HepG2 (cell line): Measurements from ENCODE around the gene PSD. TPM values are rescaled to one million over a fixed set of nuclear protein-coding genes. Genes with fewer than 3 reads are reported as not detected.

ENCODE experiments used
- ARNT ChIP-seq: fragments of 450-650 bp; IDR thresholded peaks from 2 replicates; pipeline ENCODE4 v1.6.1; 2017
- DNMT3B ChIP-seq: conservative IDR thresholded peaks from 2 replicates; pipeline ENCODE4 v1.6.1; 2016; ENCODE audit warnings: missing biosample characterization, control low read depth
- ERF ChIP-seq: IDR thresholded peaks from 2 replicates; pipeline ENCODE4 v1.6.1; 2018; ENCODE audit warnings: missing biosample characterization, missing genetic modification reagents
- HMG20B ChIP-seq: conservative IDR thresholded peaks from 2 replicates; pipeline ENCODE4 v1.6.1; 2016; ENCODE audit warnings: missing genetic modification reagents, missing compliant biosample characterization
- MAFG ChIP-seq: sonication (generic); formaldehyde crosslinking; IDR thresholded peaks from 2 replicates; pipeline ENCODE4 v1.5.1; 2020; ENCODE audit warnings: mild to moderate bottlenecking, missing genetic modification reagents
- MEIS2 ChIP-seq: sonication (generic); formaldehyde crosslinking; IDR thresholded peaks from 2 replicates; pipeline ENCODE4 v1.9.0; 2021; ENCODE audit warnings: mild to moderate bottlenecking, missing genetic modification reagents
- NBN ChIP-seq: fragments of 450-650 bp; conservative IDR thresholded peaks from 2 replicates; pipeline ENCODE4 v1.6.1; 2017
- NCOR1 ChIP-seq: fragments of 200-600 bp; sonication (generic); IDR thresholded peaks from 2 replicates; pipeline ENCODE4 v1.7.0; 2017; ENCODE audit warnings: antibody characterized with exemption, low read length, borderline replicate concordance
- ZFP36L1 ChIP-seq: sonication (generic); formaldehyde crosslinking; IDR thresholded peaks from 2 replicates; pipeline ENCODE4 v1.8.0; 2022; ENCODE audit warnings: mild to moderate bottlenecking, missing genetic modification reagents, moderate library complexity
- ZNF564 ChIP-seq: sonication (generic); formaldehyde crosslinking; IDR thresholded peaks from 2 replicates; pipeline ENCODE4 v1.8.1; 2023; ENCODE audit warnings: mild to moderate bottlenecking, missing genetic modification reagents
- ZNF75D ChIP-seq: sonication (generic); formaldehyde crosslinking; IDR thresholded peaks from 2 replicates; pipeline ENCODE4 v1.8.1; 2023; ENCODE audit warnings: missing genetic modification reagents, mild to moderate bottlenecking, borderline replicate concordance
- ZZZ3 ChIP-seq: sonication (generic); formaldehyde crosslinking; IDR thresholded peaks from 2 replicates; pipeline ENCODE4 v1.4.0; 2020; ENCODE audit warnings: missing genetic modification reagents, mild to moderate bottlenecking, borderline replicate concordance
- polyA plus RNA-seq, 8 experiments: library from polyadenylated mRNA; depleted of rRNA in 3 of 8; stranded (reverse) in 7 of 8; unstranded in 1 of 8; fragments of >200 nt; fragmentation: Illumina TruSeq in 4 of 8; extraction: Trizol in 4 of 8; gene quantifications; 2 replicates each; pipeline versions ENCODE4 v1.2.1 to v1.2.3, GENCODE V29; 2011 to 2016; ENCODE audit warnings: low read depth in 4 of 8, missing spikeins in 1 of 8, mixed read lengths in 1 of 8; ENCODE audit not compliant: insufficient read depth in 1 of 8
- total RNA-seq, 5 experiments: library from RNA; depleted of rRNA; stranded (reverse); fragments of >200 nt; fragmentation: Illumina TruSeq; extraction: Trizol; gene quantifications; 2 replicates each; pipeline ENCODE4 v1.2.3, GENCODE V29; 2016; ENCODE audit warnings: low read depth in 1 of 5
- TF ChIP-seq, protein P1 (sequence below): sonication (generic); formaldehyde crosslinking; IDR thresholded peaks from 2 replicates; pipeline ENCODE4 v1.9.0; 2021; ENCODE audit warnings: missing genetic modification reagents, borderline replicate concordance
- TF ChIP-seq, protein P2 (sequence below): IDR thresholded peaks from 2 replicates; pipeline ENCODE4 v1.6.1; 2016; ENCODE audit warnings: low read depth, control low read depth
- TF ChIP-seq, protein P3 (sequence below): sonication (generic); formaldehyde crosslinking; IDR thresholded peaks from 2 replicates; pipeline ENCODE4 v1.5.1; 2020; ENCODE audit warnings: missing genetic modification reagents, mild to moderate bottlenecking, borderline replicate concordance
- TF ChIP-seq, protein P4 (sequence below): sonication (generic); formaldehyde crosslinking; IDR thresholded peaks from 2 replicates; pipeline ENCODE4 v1.4.0; 2020; ENCODE audit warnings: mild to moderate bottlenecking, missing genetic modification reagents

Gene PSD
- total and polyA plus RNA-seq, 2 of the 13 experiments (the other 11 are each of a cell fraction or from before 2014, with no cell fraction given) = 0.35 to 0.58 TPM

DNA sequence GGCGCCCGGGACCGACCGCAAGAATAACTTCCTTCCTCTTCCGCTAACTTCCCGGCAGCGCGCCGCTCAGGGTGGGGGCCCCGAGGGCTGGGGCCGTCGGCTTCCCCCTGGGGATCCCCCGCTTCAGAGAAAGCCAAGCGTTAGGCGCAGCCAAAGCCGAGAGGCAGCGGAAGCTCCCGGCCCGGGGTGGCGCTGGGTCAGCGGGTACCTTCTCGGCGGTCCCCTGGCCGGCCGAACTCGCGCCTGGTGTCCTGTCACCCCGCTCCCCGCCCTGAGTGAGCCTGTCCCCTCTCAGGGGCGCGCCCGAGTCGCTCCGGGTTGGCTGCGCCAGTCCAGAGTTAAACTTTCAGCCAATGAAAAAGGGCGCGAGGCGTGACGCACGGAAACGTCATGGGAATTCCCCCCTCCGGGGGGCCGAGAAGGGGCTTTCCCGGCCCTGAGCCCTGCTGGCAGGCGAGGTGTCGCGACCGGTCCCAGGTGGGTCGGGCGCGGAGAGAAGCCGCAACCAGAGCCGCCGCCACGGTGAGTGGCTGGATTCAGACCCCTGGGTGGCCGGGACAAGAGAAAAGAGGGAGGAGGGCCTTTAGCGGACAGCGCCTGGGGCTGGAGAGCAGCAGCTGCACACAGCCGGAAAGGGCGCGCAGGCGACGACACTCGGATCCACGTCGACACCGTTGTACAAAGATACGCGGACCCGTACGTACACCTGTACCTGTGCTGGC lies 24.3 kb downstream of the PSD start (continued):
- TF ChIP-seq, protein P1, sequence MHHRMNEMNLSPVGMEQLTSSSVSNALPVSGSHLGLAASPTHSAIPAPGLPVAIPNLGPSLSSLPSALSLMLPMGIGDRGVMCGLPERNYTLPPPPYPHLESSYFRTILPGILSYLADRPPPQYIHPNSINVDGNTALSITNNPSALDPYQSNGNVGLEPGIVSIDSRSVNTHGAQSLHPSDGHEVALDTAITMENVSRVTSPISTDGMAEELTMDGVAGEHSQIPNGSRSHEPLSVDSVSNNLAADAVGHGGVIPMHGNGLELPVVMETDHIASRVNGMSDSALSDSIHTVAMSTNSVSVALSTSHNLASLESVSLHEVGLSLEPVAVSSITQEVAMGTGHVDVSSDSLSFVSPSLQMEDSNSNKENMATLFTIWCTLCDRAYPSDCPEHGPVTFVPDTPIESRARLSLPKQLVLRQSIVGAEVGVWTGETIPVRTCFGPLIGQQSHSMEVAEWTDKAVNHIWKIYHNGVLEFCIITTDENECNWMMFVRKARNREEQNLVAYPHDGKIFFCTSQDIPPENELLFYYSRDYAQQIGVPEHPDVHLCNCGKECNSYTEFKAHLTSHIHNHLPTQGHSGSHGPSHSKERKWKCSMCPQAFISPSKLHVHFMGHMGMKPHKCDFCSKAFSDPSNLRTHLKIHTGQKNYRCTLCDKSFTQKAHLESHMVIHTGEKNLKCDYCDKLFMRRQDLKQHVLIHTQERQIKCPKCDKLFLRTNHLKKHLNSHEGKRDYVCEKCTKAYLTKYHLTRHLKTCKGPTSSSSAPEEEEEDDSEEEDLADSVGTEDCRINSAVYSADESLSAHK = no peak
- TF ChIP-seq ZNF75D (CRISPR knock-in tag) (no peak), ZZZ3 (CRISPR knock-in tag) (no peak; the same call in 1 of the 2 replicates), MAFG (CRISPR knock-in tag) (no peak), HMG20B (CRISPR knock-in tag) (no peak), NCOR1 (peak; percentile 19; the same call in 1 of the 2 replicates), ERF (CRISPR knock-in tag) (no peak), ZNF564 (CRISPR knock-in tag) (no peak; the same call in 1 of the 2 replicates), ARNT (no peak), ZFP36L1 (CRISPR knock-in tag) (0 out of 2 replicates have a peak, but pooled peaks have one; percentile 24), DNMT3B (no peak), MEIS2 (CRISPR knock-in tag) (peak; percentile 74; the same call in 1 of the 2 replicates), NBN (no peak)
- TF ChIP-seq, protein P2, sequence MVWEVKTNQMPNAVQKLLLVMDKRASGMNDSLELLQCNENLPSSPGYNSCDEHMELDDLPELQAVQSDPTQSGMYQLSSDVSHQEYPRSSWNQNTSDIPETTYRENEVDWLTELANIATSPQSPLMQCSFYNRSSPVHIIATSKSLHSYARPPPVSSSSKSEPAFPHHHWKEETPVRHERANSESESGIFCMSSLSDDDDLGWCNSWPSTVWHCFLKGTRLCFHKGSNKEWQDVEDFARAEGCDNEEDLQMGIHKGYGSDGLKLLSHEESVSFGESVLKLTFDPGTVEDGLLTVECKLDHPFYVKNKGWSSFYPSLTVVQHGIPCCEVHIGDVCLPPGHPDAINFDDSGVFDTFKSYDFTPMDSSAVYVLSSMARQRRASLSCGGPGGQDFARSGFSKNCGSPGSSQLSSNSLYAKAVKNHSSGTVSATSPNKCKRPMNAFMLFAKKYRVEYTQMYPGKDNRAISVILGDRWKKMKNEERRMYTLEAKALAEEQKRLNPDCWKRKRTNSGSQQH (CRISPR knock-in tag) = no peak
- TF ChIP-seq, protein P3, sequence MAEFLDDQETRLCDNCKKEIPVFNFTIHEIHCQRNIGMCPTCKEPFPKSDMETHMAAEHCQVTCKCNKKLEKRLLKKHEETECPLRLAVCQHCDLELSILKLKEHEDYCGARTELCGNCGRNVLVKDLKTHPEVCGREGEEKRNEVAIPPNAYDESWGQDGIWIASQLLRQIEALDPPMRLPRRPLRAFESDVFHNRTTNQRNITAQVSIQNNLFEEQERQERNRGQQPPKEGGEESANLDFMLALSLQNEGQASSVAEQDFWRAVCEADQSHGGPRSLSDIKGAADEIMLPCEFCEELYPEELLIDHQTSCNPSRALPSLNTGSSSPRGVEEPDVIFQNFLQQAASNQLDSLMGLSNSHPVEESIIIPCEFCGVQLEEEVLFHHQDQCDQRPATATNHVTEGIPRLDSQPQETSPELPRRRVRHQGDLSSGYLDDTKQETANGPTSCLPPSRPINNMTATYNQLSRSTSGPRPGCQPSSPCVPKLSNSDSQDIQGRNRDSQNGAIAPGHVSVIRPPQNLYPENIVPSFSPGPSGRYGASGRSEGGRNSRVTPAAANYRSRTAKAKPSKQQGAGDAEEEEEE (CRISPR knock-in tag) = 0 out of 2 replicates have a peak, but pooled peaks have one; percentile 47
- TF ChIP-seq, protein P4, sequence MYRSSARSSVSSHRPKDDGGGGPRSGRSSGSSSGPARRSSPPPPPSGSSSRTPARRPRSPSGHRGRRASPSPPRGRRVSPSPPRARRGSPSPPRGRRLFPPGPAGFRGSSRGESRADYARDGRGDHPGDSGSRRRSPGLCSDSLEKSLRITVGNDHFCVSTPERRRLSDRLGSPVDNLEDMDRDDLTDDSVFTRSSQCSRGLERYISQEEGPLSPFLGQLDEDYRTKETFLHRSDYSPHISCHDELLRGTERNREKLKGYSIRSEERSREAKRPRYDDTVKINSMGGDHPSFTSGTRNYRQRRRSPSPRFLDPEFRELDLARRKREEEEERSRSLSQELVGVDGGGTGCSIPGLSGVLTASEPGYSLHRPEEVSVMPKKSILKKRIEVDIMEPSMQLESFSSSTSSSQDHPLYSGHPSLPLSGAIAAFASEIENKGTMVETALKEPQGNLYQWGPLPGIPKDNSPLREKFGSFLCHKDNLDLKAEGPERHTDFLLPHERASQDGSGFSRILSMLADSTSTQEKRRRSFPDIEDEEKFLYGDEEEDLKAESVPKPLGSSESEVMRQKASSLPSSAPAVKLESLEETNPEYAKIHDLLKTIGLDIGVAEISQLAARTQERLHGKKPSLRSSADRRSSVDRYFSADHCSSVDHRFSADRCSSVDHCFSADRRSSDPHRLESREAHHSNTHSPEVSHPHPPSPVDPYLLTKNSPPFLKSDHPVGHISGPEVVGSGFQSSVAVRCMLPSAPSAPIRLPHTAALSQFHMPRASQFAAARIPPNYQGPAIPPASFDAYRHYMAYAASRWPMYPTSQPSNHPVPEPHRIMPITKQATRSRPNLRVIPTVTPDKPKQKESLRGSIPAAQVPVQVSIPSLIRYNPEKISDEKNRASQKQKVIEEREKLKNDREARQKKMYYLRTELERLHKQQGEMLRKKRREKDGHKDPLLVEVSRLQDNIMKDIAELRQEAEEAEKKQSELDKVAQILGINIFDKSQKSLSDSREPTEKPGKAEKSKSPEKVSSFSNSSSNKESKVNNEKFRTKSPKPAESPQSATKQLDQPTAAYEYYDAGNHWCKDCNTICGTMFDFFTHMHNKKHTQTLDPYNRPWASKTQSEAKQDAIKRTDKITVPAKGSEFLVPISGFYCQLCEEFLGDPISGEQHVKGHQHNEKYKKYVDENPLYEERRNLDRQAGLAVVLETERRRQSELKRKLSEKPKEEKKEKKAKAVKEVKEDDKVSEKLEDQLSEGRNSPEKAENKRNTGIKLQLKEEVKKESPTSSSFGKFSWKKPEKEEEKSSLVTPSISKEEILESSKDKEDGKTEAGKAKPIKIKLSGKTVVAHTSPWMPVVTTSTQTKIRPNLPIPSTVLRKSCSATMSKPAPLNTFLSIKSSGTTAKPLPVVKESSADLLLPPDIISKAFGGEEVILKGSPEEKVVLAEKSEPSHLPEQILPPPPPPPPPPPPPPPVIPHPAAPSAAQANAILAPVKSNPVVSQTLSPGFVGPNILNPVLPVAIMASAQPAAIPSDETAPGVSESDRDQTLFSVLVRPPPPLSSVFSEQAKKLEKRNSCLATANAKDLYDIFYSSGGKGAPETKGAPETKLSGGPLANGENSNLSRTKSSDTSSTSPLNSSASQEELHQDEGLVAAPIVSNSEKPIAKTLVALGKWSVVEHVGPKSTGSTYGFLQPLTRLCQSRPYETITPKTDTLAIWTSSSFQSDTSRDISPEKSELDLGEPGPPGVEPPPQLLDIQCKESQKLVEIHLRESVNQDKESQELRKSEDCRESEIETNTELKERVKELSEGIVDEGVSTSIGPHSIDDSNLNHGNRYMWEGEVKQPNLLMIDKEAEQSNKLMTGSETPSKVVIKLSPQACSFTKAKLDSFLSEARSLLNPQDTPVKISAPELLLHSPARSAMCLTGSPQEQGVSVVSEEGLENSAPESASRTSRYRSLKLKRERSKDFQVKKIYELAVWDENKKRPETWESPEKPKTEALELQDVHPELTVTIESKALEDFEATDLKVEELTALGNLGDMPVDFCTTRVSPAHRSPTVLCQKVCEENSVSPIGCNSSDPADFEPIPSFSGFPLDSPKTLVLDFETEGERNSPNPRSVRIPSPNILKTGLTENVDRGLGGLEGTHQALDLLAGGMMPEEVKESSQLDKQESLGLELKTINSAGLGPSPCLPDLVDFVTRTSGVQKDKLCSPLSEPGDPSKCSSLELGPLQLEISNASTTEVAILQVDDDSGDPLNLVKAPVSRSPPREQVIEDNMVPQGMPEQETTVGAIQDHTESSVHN (CRISPR knock-in tag) = no peak
